HG03135 (cell line): ENCODE data around the gene COMMD4.
"Not testable (repeated sequence)": the region's sequence is repeated elsewhere in the genome, so short reads cannot be mapped to it uniquely, and the experiment has no call there.

Source experiments
- ATAC-seq: cut with Tn5 transposase; IDR thresholded peaks from one replicate; pipeline ENCODE4 v1.9.1; 2021; ENCODE audit warnings: mild to moderate bottlenecking, moderate library complexity; ENCODE audit not compliant: unreplicated experiment

COMMD4 gene

DNA sequence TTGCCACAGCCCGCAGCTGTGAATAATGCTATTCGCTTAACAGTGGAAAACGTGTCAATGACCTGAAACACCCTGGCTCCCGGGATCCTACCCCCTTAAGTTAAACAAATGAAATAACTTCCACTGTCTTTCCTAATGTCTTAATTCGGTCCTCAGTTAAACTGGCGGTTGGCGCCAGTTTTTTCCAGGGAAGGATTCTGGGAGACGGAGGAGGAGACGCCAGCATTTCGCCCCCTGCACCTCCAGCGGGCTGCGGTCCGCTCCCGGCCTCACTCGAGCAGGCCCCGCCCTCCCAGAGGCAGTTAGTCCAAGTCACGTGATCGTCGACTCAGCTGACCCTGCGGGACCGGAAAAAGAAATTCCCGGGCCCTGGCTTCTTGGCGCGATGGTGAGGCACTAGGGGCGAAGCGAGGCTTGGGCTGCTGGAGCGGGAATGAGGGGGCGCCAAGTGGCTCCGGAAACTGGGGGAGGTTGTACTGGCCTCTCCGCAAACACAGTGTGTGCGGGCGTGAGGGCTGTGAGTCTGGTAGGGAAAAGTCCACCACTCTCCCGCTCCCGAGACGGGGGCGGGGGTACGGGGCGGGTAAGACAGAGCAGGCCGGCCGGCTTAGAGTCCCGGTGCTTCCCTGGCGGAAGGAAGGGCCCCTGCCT, at the start of gene COMMD4:
COMMD4 (plus strand) TSS at position 359 of the 651 bp plus-strand sequence; CDS start at position 386, 27 bp downstream.
- peak; percentile 62 for ATAC-seq

DNA sequence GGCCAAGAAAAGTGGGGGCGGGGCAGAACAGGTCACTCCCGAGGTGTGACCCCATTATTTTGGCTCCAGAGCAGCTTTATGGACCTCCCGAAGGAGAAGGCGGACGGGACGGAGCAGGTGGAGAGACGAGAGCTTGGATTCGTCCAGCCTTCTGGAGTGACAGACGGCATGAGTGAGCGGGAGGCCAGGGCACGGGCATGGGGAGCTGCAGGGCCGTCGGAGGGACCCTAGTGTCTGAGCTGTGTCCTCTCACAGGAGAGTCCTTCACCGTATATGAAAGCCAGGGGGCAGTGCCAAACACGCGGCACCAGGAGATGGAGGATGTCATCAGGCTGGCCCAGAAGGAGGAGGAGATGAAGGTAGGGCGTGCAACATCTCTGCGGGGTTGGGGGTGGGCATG, 42.2 kb upstream of the COMMD4 start:
- ATAC-seq: not testable (repeated sequence)

DNA sequence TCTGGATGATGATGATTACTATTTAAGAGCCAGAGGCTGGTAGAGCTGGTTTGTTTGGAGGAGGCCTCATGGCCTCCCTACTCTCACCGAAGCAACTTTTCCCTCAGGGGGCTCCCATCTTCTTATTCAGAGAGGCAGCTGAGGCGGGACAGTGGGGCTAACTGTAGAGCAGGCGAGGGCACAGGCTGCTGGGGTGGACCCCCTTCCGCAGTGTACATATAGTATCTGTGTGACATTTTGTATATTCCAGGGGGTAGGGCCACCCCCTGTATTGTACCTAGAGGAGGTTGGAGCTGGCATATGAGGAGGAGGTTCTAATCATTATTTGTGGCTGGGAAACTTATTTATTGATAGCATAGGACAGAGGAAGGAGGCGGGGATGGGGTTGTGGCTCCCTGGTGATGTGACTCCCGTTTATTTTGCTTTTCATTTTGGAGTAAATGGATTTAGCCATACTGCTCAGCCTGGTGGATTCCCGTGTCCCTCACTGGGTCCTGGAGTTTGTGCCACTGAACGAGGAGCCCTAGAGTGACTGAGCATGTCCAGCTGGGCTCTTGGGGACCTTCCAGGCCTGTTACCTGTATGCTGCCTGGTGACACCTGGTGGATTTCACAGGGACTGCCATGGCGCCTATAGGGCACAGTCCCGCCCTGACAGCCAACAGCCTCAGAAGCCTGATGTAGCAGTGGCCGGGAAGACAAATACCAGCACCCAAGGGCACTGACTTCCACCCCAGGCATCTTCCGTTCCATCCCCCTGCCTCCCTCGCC, 37.1 kb upstream of the COMMD4 start:
- not testable (repeated sequence) for ATAC-seq

DNA sequence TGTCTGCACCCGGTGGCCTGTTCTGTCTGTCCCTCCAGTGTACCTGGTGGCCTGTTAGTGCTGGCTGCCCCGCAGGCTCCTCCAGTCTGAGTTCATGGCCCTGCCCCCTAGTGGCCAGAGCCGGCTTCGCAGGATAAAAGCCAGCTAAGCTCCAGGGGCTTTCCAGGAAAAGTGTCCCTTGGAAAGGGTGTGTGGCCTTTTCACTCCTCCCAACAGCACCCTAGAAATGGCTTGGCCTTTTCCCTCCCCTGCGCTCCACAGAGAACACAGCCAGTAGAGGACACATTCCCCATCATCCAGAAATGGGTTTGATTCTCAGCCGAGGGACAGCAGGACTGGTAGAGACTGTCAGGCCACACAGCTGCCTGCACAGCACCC, 36.6 kb upstream of the COMMD4 start:
- not testable (repeated sequence) for ATAC-seq

DNA sequence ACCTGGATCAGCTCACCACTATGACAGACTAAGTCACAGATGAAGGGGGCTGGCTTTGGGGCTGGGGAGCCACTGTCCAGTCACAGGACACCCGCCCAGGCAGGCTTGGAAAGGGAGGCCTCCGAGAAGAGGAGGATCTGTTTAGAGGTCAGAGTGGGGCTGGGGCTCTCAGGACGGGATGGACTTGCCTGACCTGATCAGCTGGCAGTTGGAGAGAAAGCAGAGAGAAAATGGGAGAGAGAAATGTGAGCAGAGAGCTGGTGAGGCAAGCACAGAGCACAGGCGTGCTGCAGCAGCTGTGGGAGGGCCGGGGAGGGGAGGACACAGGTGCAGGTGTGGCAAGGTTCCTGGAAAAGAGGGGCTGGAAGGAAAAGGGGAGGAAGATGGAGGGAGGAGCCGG, 35.8 kb upstream of the COMMD4 start:
- not testable (repeated sequence) for ATAC-seq

DNA sequence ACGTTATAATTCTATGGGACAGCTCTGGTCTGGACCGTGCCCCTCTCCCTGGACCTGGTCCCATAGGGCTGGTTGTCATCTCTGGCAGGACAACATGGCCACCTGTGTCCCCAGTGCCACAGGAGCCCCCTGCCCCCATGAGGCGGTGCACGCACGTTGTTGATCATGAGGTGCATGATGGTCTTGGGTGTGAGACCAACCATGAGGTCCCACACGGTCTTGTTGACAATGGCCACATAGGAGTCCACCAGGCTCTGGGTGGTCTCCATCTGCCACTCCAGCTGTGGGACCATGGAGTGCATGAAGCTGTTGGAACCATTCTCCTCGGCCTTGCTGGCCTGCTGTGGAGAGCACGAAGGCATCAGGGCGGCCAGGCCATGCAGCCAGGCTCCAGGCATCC, 33.5 kb upstream of the COMMD4 start:
- no peak for ATAC-seq

DNA sequence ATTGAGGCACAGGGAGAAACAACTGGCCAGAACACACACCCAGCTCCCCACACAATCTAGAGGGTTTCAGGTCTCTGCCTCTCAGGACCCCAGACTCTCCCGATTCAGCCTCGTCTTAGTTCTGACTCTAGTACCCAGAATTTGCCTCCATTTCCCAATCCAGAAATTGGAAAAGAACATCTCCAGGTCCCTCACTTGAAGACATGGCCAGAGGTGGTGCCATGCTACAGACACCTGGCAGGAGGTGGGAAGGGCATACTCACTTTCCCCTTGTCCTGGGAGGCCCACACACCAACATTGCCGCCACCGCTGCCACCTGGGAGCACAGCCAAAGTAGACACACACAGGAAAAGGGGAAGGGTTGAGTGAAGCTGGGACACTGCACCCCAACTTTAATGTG, 33.1 kb upstream of the COMMD4 start:
- not testable (repeated sequence) for ATAC-seq

DNA sequence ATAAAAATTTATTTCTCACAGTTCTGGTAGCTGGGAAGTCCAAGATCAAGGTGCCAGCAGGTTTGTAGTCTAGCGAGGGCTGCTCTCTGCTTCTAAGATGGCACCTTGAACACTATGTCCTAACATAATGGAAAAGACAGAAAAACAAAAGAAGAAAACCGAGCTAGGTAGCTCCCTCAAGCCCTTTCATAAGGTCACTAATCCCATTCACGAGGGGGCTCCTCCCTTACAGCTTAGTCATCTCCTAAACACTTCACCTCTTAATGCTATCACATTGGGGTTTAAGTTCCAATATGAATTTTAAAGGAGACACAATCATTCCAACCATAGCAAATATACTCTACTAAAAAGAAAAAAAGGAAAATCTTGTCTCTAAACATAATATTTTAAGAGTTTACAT, 29.7 kb upstream of the COMMD4 start:
- ATAC-seq: no peak

DNA sequence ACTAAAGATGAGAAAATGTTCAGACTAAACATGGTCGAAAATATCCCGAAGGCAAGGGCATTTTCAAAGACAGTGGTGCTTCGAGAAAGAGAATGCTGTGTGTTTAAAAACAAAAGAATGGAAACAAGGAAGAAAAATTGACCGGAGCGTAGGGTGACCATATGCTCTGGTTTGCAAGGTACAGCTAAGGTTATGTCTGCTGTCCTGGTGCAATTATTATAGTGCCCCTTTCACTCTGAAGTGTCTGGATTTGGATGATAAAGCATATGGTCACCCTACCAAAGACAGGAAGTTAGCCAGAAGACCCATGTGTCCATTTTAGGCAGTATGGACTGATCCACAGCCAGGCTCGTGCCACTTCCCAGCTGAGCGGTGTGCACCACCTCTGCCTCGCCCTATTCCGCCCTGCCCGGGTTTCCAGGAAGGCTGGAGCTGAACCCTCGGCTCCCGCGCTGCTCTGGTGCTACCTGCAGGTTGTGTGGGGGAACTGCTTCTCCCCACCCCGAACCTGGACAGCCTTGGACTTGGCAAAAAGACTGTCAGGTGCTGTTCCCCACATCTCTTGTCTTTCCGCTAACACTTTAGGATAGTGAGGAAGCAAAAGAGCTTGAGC, 28.0 kb upstream of the COMMD4 start:
- no peak for ATAC-seq

DNA sequence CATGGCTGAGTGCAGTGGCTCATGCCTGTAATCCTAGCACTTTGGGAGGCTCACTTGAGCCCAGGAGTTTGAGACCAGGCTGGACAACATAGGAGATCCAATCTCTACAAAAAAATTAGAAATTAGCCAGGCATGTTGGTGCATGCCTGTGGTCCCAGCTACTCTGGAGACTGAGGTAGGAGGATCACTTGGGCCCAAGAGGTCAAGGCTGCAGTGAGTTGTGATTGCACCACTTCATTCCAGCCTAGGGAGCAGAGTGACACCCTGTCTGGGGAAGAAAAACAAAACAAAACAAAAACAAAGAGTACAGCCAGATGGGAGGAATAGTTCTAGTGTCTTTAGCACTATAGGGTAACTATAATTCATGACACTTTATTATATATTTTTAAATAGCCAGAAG, 26.2 kb upstream of the COMMD4 start:
- no peak for ATAC-seq

DNA sequence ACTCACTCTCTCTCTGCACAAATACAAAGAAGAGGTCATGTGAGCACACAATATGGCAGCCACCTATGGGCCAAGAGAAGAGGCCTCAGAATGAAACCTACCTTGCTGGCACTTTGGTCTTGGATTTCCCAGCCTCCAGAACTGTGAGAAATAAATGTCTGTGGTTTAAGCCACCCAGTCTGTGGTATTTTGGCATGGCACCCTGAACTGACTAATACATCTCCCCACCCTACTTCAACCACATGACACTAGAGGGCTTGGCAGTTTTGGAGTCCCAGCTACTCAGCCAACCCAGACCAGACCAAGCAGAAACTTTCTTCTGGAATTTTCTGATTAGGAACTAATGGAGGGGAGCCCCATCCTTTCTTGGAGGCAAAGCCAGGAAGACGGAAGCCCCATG, 23.3 kb upstream of the COMMD4 start:
- not testable (repeated sequence) for ATAC-seq

DNA sequence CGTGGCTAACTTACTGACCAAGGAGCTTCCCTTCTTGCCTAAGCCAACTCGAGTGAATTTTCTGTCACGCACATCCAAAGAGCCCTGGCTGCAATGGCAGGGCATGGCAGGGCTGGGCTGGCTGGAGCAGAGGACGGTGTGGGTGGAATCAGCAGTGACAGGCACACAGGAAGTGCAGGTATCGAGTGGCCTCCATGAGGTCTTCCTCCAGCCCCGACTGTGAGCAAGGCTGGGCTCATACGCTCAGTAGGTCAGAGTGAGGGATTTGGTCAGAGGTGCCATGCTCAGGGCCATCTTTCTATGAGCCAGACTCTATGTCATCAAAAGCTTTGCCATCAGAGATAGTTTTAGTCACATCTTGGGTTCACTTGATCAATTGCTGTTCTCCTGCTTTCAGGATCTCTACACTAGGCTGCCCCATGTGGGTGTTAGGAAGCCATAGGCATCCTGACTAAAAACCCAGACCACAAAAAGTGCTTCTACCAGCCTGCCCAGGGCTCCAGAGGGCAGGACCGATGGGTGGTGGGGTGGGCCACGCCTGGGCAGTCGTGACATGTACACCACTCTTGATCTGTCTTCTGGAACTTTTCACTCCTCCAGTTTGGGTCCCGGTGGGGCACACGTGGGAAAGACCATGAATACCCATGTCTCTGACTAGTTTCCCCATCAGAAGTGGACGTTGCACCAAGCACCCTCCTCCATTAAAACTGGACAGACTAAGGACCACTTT, 22.6 kb upstream of the COMMD4 start:
- no peak for ATAC-seq

DNA sequence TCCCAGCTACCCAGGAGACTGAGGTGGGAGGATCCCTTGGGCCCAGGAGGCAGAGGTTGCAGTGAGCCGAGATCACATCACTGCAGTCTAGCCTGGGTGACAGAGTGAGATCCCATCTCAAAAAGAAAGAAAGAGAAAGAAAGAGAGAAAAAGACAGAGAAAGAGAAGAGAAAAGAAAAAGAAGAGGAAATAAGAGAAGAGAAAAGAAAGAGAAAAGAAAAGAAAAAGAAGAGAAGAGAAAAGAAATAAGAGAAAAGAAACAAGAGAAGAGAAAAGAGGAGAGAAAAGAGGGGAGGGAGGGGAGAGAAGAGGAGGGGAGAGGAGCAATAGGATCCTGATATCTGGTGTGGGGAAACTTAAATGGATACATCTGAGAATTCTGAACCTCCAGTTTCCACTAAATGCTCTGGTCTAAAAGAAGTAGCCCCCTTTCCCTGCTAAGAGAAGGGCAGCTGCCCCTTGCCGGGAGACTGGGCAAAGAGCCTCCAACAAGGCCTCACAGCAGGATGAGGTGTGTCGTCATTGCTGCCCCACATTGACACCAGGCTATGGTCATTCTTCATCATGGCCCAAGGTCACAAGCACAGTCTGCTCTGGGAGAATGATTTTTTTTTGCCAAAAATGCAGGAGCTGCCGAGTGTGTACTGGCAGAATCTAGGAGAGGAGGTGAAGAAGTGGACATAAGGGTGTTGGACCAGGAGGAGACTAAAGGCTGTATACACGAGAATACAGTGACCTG, 21.1 kb upstream of the COMMD4 start:
- ATAC-seq: no peak

DNA sequence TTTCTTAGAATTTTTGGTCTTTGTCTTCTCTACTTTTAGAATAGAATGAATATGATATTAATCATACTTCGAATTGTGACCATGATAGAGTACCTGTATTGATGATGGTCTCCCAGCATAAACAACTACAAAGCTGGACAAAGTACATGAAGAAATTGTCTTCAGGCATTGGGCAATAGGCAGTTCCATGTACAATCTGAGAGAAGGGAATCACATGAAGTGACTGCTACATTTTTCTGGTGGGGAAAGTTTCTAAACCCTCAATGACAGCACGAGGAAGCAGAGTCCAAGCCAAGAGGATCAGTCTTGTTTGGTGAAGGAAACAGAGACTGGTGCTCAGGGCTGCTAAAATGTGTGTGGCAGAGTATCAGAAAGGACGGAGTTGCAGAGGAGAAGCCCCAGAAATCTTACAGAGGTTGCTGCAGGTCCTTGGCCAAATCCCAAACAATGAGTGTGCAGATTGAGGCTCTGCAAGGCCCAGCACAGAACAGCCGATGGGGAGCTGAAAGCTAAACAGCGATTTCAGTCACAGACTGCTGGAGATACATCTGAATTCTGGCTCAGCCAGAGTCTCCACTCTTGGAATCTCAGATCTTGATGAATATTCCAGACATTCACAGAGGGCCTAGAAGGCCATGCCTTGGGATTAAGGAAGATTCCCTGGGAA, 16.5 kb upstream of the COMMD4 start:
- ATAC-seq: not testable (repeated sequence)

DNA sequence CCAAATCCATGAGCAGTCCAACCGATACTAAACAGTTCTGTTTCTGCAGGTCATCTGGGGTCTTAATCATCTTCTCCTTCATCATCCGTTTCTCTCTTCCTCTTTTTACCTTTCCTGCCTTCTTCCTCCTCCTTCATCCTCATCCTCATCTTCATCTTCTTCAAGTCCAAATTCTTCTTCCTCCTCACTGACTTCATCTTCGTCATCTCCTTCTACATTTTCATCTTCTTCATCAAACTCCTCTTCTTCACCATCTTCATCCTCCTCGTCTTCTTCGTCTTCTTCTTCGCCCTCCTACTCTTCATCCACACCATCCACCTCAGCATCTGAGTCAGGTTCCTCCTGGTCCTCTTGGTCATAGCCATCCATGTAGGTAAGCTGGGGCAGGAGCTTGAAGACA, 14.2 kb upstream of the COMMD4 start:
- no peak for ATAC-seq

DNA sequence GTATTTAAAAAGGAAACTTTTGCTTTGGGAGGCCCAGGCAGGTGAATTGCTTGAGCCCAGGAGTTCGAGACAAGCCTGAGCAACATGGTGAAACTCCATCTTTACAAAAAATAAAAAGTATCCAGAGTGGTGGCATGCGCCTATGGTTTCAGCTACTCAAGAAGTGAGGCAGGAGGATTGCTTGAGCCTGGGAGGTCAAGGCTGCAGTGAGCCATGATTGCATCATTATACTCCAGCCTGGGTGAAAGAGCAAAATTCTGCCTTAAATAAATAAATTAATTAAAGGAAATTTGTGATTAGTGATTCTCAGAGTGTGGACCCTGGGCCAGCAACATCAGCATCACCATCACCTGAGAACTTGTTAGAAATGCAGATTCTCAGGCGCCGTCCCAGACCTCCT, 9.9 kb upstream of the COMMD4 start:
- no peak for ATAC-seq

DNA sequence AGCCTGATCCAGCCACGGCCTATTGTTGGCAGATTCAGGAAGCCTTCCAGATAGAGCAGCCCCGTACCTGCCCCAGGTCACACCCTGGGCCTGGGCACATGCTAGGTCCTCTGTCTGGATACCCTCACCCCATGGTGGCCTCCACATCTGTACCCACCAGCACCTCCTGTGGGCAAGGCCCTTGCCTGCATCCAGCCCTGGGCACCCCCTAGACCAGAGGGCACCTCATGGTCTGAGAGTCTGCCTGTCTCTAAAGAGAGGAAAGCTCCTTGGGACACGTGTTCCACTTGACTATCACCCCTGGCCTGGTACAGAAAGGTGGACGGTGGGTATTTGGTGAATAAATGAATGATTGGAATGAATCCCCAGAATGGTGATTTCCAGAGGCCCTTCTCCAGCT, 8.9 kb upstream of the COMMD4 start:
- no peak for ATAC-seq

DNA sequence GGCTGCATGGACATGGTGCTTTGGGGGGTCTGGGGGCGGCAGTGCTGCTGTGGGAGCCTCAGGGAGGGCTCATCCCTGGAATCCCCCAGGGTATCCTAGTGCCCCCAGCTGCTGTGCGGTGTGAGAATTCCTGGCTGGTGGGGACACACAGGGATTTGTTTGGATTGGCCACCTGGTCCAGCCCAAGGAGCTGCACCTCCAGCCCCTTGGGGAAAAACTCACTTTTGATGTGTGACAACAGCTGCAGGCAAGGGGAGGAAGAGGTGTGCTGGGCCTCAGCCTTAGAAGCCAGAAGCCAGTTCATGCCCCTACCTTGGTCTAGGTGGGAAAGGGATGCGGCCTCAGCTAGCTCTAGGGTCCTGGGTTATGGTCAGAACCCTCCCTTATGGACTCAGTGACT, 8.4 kb upstream of the COMMD4 start:
- no peak for ATAC-seq

DNA sequence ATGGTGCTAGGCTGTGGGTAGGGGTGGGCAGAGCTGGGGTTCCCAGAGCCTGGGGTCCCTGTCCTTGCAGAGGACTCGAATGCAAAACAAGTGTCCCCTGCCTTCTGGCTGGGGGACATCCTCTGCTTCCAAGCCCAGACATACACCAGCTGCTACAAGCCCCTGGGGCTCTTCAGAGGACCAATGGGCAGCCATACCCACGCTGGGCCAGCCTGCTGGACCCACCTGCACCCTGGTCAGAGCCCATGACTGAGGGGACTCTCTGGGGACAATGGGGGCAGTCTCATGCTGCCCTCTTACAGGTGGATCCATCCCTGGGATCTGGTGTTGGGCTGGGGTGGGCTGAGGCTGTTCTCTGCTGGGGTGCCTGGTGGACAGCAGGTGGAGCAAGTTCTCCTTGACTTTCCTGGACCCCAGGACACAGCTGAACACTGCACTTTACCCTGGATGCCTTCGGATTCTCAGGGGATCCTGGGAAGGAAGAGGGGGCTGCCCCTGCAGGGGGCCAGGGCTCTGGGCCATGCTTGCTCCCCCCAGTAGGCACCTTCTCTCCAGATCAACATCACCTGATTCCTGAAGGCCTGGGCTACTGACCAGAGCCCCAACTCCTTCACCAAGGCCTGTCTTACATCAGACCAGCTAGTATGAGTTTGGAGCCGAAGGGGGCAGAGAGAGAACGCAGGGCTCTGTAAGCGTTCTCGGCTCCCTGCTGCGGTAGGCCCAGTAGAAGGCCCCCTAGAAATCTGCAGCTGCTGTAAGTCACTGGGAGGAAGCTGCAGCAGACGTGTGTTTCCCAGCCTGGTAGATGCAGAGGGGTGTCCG, 7.2 kb upstream of the COMMD4 start:
- ATAC-seq: no peak
